HG03159 (cell line): ENCODE data around the gene HSP90AB1.

Experiments used
- ATAC-seq: cut with Tn5 transposase; IDR thresholded peaks from one replicate; pipeline ENCODE4 v1.9.1; 2021; ENCODE audit warnings: mild to moderate bottlenecking, moderate library complexity; ENCODE audit not compliant: unreplicated experiment

HSP90AB1 gene

DNA sequence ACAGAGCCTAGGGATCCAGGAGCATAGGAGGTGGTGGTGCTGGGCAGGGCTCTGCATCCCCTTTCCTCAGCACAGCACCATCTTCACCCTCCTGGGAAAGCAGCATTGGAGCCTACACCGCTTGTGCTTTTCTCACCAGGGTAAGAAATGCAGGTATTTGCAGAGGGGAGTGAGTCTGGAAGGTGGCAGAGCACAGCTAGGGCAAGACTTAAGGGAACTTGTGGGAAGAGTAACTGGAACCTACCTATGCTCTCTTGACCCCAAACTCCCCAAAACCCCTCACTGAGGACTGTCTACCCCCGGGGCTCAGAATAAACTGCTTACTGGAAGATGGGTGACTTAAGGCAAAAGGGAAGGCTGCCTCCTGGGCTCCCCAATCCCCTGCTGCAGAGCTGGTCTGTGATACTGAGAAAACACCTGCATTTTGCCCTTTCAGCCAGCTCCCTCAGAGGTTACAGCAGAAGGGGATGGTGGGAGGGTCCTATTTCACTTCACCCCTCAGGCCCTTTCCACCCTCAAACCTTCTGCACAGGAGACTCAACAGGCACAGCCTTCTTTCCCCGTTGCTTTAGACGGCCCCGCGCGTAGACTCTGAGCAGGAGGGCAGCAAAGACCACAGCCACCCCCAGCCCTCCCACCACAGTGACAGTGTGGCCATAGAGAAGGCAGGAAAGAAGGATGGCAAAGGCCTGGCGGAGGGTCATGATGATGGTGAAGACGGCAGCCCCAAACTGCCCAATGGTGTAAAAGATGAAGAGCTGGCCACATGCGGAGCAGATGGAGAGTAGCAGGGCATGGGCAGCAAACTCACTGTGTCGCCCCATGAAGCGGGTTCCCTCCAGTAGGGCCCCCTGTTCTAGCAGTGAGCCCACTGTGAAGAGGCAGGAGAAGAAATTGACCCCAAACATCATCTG lies 7.5 kb downstream of the HSP90AB1 start:
- ATAC-seq = no peak

DNA sequence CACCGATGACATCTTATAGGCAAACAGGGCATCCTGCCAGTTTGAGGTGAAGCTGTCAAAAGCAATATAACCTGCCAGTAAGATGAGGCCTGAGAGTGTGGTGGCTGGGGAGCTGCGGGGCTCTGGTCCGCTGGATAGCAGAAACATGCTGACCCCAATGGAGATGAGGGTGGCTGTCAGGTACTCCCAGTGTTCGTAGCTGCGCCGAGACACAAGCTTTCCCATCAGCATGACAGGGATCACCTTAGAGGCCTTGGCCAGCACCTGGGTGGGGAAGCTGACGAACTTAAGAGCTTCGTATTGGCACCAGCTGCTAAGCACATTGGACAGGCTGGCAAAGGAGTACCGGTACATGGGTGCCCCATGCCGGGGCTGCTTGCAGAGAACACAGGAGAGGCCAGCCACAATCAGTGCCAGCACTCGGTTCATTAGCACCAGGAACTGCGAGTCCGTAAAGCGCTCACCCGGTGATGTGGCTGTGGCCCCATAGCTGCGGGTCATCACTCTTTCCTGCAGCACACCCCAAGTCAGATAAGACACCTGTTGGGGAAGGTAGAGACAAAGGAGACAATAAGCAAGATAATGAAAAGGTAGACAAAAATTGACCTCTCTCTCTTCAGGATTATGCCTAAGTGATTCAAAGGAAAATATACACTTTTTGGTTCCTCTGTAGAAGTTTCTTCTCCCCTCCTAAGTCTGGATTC lies 8.4 kb downstream of the HSP90AB1 start:
- ATAC-seq = no peak

DNA sequence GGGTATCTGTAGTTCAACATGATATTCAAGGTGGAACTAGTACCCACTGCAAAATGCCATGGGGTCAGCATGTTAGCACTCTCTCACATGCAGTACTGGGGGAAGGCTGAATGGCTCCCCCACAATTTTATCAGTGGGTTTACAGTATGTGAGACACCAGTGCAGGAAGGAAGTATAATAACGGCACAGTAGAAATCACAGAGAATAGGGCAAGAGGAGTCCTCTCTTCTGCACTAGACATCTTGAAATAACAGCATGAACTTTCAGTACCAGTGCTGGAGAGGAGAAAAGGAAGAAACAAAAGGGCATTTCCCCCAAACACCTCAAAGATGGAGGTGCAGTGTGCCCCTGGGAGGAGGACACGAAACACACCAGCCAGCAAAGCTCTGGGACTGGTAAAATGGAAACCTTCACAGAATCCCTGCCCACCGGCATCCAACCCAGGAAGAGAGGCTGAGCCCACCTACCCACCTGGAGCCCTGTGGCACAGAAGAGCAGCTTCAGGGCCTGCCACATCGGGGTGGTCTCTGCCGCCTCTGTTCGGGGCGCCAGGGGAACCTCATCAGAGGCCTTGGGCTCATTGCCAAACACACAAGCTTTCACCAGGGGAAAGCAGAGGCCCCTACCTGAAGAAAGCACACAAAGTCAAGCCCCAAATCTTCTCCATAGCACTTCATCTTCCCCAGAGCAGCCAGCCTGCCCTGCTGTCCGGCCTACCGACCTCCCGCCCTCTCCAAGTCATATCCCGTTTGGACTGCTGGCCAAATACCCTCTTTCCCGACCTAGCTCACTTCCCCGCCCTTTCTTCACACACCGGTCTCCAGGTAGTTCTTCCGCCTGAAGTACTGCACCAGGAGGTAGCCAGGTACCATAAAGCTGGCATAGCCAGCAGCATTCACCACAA lies 9.2 kb downstream of the HSP90AB1 start:
- ATAC-seq = no peak

DNA sequence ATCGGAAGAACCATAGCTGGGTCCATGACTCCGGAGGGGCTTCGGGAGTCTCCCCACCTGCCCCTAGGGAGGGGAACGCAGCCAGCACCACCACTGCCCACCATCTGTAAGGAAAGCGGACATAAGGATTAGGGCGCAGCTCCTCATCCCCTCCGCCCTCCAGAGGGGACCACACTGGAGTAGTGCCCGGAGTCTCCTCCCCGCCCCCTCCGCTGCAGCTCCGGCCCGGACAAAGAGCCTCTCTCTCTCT lies 9.8 kb downstream of the HSP90AB1 start:
- ATAC-seq = no peak

DNA sequence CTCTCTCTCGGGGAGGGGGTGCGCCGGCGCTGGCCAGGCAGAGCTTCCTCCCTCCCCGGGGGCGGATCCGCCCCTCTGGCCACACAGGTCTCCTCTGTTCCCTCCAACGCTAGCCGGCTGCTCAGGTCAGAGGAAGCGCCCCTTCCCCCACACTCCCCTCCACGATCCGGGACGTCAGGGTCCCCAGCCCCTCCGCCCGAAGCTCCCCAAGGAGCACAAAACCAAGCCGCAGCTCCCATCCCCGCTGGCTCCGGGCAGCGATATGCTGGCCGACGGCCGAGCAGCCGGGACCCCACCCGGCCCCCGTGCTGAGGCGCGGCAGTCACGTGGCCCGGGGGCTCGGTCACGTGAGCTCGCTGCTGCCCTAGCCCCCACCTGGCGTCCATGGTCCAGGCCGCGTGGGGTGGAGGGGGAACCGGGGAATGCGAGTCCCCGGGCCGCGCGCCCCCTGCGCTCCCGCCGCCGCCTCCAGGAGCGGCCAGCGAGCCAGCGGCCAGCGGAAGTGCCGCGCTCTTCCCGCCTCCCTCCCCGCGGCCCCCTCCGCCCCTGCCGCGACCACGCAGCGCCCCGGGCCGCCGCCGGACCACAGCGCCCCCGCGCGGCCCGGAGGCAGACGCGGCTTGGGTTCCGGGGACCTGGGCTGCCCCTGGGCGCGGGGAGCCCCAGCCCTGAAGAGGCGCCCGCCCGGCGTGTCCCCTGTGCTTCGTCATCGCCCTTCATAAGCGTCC lies 10.3 kb downstream of the HSP90AB1 start, which contains the start of gene SLC35B2:
Gene SLC35B2, minus strand, starts transcription at position 504 of the 728 bp plus-strand sequence. Its CDS starts 118 bp downstream, at position 386.
- peak; percentile 48 for ATAC-seq

DNA sequence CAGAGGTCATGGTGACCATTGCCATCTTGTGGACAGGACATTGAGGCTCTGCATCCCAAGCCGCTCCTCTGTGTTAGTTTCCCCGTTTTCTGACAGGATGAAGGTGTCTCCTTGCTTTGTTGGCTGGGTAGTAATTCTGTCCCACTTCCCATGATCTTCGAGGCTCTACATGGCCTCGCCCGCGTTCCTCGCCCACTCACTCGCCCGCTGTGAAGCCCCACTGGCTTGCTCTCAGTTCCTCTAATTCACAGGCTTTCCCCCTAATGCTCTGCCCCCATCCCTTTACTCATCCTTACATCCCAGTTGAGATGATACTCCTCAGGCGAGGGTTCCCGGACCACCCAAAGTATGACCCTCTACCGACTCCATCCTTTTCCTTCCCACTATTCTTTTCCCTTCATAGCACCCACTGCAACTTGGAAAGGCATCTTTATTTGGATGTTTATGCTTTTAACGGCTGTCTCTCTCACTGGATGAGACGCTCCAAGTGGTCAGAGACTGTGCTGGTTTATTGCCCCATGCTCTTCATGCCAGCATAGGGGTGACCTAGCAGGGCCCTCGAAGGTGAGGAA lies 10.9 kb downstream of the HSP90AB1 start:
- peak; percentile 16 for ATAC-seq

DNA sequence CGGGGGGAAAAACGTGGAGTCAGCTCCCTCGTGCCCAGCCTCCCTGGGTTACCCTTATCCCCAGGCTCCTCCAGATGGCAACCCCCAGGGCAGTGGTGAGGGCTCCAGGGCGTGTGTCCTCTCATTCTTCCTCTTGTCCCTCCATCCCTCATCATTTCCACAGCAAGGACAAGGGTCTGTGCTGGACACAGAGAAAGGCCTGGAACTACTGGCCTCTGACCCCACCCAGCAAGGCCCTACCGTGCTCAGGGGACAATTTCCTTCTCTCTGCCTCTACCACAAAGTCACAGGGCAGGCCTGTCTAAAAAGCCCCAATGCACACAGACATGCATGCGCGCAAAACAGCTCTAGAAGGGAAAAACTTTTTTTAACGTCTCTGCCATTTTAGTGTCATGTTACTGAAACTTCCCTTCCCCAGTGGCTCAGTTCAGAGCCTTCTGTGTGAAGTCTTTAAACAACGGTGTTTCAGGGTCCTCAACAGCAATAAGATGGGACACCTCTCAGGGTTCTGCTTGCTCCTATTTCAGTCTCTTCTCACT lies 11.5 kb downstream of the HSP90AB1 start:
- ATAC-seq = no peak

DNA sequence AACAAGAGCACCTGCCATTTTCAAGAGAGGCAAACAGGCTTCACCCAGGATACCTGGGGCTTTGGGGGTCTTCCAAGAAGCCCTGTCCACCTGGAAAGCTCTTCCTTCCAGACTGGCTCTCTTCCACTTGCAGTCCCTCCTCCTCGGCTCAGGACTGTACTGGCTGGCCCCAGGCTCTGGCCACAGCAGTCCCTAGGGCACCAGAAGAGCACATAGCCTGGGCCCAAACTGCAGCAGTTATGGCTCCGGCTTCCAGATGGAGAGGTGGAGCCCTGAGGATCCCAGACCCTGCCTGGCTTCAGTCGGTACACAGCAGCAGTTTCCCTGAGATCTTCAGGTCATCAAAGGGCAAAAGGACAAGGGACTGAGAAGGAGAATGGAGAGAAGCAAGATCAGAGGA lies 12.0 kb downstream of the HSP90AB1 start:
- no peak for ATAC-seq

DNA sequence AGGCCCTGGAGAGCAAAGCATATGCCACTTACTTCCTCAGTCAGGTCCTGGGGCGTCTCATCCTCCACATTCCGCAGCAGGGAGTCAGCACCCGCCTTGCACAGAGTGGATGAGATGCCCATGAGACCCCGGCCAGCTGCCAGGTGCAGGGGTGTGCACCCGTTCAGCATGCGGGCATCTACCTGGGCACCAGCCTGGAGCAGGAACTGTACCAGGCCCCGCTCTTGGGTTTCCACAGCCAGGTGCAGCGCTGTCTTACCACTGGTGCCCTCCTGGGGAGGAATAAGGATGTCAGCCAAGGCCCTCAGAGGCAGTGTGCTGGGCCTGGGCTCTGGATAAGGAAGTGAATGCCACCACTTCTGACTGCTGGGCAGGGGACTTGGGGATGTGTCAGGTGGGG lies 13.1 kb downstream of the HSP90AB1 start:
- no peak for ATAC-seq

DNA sequence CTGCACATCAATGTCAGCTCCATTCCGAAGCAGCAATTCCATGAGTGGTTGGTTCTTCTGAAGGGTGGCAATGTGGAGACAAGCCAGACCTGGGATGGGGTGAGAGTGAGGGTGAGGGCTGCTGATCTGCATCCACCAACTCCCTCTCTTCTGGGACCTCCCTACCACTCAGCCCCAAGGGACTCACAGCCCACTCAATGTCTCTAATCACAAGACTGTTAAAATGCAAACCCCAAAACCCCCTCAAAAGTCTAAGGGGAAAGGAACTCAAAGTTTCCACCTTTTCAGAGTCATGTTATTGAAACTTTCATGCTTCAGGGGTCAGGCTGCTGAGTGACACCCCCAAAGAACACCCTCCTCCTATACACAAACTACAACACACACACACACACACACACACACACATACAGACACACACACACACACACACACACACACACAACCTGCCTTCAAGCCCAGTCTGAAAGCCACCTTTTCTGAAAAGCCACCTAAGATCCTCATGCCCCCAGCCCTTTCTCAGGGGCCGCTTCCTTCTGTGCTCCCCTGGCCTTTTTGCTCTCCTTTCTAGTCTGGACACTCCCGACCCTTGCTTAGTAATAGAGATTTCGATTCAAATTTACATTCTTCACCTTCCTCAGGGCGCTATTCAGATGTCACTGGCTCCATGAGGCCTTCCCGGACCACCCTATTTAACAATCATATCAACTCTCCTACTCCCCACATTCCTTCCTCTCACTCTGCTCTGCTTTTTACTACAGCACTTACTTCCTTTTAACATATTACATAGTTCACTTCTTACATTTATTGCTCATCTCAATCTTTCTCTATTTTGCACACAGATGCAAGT lies 13.8 kb downstream of the HSP90AB1 start:
- no peak for ATAC-seq

DNA sequence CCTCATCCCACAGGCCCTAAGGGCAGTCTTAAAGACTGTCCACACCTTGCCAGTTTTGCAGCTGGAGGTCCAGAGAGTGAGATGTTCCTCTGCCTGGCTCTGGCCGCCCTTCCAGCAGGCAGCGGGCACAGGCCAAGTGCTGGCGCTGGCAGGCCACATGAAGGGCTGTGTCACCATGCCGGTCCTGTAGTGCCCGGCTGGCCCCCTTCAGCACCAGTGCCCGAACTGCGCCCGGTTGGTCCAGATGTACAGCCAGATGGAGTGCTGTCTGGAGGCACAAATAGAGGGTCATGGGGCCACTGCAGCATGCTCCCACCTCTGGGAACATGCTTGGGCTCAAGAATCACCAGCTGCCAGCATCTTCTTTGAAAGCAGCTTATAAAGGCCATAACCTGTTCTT lies 14.7 kb downstream of the HSP90AB1 start:
- no peak for ATAC-seq

DNA sequence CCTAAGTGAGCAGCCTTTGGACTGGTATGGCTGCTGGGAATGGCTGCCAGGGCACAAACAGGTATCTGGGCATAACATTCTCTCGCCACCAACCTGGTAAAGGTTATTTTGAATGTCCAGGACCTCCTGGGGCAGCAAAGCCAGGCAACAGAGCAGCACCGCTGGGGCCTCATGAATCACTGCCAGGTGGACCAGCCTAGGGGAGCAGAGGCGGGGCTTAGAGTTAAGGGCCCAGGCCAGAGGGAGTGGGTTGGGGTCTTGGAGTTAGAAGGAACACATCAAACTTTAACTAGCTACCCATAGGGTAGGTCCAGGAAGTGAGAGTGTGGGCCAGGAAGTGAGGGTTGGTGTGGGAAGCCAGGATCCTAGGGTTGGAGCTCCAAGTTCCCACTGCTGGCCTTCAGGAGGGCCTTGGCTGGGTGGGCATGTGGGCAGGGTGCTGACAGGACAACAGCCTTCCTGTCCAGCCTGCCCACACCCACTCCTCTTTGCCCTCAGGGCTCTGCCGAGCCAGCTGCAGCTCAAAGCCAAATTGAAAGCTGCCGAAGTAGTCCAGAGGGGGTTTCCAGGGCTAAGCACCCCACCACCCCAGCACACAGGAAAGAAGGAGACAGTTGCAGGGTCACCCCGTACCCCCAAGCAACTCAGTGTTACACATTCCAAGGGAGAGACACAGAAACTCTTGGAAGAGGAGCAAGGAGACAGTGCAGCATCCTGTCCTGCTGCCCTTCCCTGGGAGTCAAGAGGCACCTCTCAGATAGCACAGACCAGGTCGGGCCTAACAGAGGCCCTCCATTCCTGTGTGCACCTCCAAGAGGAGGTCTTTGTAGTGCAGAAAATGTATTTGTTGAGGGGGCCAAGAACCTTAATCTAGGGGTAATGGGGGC lies 15.8 kb downstream of the HSP90AB1 start:
- ATAC-seq = no peak

DNA sequence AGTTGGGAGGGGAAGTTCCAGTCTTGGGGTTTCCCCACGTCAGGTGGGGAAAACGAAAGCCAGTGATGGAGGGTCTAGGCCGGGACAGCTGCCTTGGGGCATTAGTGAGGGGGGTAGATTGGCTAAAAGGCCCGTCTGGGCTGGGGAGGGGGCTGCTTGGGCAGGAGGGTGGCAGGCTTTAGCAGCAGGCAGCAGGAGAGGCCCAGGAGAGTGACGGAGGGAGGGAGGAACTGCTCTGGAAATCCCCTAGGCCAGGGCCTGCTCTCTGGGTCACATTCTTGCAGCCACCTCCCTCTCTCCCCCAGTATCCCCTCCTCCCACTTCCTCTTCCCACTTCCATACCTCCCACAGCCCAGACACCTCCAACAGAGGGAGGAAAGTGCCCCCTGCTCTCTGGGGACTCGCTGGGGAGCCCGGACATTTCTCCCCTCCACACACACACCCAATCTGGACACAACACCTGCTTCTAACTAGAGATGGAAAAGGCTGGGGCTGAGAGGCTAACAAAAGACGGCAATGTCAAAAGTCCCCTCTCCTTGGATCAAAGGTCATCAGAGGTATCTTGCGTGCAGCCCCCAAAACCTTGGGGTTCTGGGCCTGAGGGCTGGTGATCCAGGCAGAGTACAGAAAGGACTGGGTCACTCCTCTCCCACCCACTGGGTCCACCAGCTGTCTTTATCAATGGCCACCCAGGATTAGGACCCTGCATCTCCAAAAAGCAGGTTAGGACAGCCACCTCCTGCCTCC lies 16.6 kb downstream of the HSP90AB1 start:
- ATAC-seq = no peak

DNA sequence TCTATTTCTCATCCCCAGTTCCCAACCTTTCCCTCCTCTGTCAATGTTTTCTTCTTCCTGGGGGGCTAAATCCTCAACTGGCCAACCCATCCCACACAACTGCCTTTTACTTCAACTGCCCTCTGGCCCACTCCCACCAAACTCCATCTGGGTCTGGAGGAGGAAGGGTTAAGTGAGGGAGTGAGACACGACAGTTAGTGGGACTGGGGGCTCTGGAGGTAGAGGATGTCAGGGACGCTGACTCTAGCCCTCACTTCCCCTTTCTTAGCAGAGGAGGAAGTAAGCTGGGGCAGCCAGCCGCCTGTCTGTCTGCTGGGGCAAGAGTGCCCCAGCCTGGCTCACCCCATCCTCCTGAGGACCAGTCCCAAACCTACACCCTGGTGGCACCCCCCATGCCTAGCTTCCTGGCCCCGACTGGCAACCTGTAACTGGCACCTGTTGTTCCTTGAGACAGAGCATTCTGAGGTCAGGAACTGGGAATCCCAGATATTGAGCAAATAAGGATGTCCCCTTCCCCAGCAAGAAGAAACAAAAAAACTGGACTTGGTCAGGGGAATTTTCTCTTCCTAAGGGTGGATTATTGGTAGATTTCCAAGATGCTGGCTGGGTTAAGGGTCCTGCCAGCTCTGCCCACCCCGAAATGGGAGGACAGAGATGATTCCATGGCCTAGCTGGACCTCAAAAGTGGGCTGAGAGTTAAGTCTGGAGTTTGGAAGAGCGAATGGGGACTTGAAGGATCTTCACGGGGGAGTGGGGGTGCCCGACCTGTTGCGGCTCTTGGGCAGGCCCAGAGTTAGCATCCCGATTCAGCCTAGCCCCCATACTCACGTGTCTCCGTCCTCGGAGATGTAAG lies 17.5 kb downstream of the HSP90AB1 start:
- ATAC-seq = peak; percentile 36

DNA sequence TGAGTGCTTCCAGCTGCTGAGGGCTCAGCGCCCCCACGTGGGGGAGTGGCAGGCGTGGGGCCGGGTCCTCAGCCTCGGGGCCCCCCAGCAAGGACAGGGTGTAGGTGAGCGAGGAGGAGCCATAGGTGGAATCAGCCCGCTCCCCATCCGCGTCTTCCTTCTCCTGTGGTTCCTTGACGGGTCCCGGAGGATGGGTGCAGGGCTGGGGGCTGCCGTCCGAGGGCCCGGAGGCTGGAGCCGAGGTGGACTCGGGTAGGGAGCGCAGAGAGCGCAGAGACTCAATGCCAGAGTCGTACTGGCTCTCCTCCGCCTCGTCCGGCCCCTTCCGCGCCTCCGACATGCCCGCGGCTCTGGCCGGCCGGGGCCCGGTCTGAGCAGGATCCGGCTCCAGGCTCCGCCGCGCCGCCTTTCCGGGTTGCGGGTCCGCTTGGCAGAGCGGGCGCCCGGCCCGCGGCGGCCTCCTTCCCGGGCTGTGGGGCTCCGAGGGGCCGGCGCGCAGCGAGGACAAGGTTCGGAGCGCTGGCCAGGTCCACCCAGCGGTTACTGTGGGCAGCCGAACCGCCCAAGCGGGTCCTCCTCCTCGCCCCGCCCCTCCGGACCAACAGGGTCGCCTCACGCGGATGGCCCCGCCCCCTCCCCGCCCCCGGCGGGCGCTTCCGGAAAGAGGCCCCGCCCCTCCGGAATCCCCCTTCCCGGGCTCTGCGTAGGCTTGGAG lies 18.3 kb downstream of the HSP90AB1 start, which contains the start of gene NFKBIE:
Gene NFKBIE, minus strand, starts transcription at position 545 of the 715 bp plus-strand sequence. Its CDS starts 205 bp downstream, at position 340.
- ATAC-seq = peak; percentile 46
